Measurements from ENCODE around the gene LNX1.

The LNX1 gene

GRCh38 chr4:53532521-53532920, 58.8 kb downstream of the LNX1 start:
- no peak for DNase-seq

DNA sequence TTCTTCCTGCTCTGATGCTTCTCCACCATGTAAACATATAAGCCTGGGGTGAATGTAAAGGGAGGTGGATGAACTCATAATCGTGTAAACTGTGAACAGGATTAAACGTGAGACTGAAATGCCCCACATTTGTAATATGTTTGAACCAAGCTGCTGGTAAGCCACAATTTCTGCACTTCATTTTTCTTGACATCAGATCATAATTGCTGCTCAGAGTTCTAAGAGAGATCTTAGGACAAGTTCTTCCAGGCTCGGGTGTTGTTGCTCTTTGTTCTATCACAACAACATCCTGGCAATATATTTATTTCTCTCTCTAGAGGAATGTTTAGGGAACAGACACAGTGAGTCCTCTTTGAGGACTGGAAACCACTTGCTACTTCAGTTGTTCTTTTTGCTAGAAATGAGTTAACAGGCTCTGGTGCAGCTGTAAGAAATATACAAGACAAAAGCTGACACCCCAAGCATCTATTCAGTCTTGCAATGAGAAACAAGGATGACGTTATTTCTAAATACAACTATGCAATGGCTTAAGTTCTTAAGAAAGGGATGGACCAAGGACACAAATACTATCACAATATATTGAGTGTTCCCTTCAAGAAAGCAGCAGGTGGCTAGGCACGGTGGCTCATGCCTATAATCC, 59.6 kb downstream of the LNX1 start:
- no peak for DNase-seq

DNA sequence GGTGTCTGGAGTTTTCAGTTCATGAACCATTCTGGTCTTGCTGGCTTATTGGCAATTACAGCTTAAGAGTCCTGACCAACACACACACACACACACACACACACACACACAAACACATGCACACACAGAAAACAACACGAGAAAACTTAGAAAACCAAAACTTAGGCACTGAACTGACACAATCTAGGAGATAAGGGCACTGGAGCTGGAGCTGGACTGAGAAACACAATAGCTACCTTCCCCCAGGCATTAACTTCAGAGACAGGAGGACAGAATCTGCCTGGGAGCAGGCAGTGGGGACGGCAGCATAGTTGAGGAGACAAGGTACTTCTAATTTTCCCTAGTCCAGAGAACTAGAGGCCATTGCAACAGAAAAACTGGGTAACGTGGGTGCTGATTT, 62.3 kb downstream of the LNX1 start:
- DNase-seq, result no peak

GRCh38 chr4:53527930-53528329, 63.4 kb downstream of the LNX1 start:
- DNase-seq, result no peak

GRCh38 chr4:53527326-53527725, 64.0 kb downstream of the LNX1 start:
- no peak for DNase-seq

DNA sequence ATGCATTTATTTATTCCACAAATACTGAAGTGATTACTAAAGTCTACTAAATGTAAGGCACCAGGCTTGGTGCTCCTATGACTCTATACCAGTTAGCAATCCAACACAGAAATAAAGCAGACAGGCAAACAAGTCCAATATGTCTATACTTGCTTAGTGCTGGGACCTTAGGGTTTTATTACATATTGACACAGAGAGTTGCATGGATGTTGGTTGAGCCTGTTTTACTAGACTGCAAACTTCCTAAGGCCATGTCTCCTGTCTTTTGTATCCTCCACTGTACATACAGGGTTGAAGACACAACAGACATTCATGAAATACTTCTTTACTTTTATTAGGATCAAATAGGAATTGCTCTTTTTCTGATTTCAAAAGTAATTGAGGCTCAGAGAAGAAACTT, 69.0 kb downstream of the LNX1 start:
- no peak for DNase-seq

GRCh38 chr4:53520116-53520515, 71.2 kb downstream of the LNX1 start:
- no peak for DNase-seq

- no peak for DNase-seq
Observed at GRCh38 chr4:53518807-53519206, 72.5 kb downstream of the LNX1 start.

DNA sequence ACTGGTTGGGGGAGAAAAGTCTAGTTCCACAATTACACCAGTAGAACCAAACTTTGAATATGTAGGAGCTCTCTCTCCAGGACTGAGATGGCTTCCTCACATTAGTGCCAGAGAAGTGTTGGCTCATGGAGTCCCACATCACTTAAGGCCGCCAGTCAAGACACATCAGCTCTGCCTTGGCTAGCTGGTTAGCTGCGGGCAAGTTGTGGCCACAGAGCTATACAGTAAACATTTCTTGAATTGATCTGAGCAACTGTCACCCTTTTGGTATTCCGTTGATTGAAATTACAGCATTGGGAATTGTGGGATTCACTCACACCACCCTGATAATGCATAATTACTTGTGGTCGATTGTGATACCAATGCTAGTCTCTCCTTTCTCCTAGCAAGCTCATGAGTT, 76.2 kb downstream of the LNX1 start:
- no peak for DNase-seq

GRCh38 chr4:53514509-53514908, 76.8 kb downstream of the LNX1 start:
- no peak for DNase-seq

- no peak for DNase-seq
Observed at GRCh38 chr4:53512608-53513007, 78.7 kb downstream of the LNX1 start.

DNA sequence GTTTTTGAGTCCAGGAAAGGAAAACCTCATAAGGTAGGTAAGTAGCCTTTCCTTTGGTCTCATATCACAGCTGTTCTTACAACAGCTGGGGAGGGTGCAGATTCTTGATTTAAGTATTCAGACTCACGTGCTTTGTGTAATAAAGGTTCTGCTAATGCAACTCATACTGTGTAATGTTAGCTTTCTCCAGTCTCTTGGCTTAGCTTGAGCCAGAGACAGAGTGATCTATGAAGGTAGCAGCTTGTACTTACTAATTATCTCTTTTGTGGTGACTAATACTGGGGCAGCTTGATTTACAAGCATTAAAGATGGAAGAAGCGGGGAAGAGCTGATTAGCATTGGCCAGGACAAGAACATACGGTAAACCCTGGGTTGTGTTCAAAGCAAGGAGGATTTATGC, 80.3 kb downstream of the LNX1 start:
- DNase-seq, result no peak

GRCh38 chr4:53510321-53510720, 81.0 kb downstream of the LNX1 start:
- no peak for DNase-seq

DNA sequence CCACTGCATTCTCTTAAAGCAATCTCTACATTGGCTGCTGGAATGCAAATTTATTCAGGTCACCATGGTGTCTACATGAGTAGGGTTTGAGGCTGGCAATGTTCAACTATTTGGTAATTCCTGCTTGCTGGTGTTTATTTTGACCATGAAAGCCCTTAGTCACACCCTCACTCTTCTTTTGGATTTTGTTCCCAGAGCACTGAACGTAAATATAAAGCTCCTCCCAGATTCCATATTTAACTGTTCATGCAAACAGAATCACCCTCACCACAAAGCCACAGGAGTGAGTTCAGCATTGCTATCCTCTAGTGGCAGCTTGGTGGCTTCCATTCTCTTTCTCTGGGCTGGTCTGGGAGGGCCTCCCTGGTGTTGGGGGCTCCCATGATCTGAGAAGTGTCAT, 82.8 kb downstream of the LNX1 start:
- DNase-seq, result no peak

GRCh38 chr4:53507671-53508286, 83.5 kb downstream of the LNX1 start:
- DNase-seq, result no peak

GRCh38 chr4:53507058-53507457, 84.2 kb downstream of the LNX1 start:
- DNase-seq, result no peak

- DNase-seq, result no peak
Observed at GRCh38 chr4:53505947-53506346, 85.3 kb downstream of the LNX1 start.

DNA sequence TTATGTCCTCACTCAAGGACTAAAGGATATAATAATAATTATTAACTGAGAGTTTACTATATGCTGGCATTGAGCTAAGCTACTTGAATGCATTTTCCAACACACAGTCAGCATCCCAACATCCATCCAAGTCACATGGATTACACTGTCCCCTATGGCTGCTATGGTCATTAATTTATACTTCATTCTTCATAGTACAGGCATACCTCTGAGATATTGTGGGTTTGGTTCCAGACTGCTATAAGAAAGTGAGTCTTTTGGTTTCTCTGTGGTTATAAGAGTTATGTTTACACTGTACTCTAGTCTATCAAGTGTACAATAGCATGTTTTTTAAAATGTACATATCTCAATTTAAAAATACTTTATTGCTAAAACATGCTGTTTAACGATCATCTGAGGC, 89.2 kb downstream of the LNX1 start:
- DNase-seq, result no peak

- no peak for DNase-seq
Observed at GRCh38 chr4:53501561-53501960, 89.7 kb downstream of the LNX1 start.

DNA sequence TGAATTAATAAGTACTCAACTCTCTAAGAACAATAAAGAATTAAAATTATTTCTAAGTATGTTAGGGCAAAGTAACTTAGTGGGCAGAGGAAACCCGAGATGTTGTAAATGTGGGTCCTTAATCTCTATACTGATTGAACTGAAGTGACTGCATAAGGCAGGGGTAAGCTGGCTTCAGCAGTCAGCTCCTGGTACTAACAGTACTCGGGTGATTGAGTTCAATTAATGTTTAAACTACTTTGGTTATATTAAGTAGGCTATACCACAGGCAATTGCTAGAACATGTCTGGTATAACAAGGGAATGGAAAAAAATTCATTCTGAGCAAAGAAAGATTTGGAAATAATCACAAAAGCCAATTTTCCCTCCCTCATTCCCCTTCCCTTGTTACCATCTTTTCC, 90.7 kb downstream of the LNX1 start:
- DNase-seq, result no peak

- no peak for DNase-seq
Observed at GRCh38 chr4:53499791-53500190, 91.5 kb downstream of the LNX1 start.

GRCh38 chr4:53498706-53499105, 92.6 kb downstream of the LNX1 start:
- DNase-seq, result no peak

DNA sequence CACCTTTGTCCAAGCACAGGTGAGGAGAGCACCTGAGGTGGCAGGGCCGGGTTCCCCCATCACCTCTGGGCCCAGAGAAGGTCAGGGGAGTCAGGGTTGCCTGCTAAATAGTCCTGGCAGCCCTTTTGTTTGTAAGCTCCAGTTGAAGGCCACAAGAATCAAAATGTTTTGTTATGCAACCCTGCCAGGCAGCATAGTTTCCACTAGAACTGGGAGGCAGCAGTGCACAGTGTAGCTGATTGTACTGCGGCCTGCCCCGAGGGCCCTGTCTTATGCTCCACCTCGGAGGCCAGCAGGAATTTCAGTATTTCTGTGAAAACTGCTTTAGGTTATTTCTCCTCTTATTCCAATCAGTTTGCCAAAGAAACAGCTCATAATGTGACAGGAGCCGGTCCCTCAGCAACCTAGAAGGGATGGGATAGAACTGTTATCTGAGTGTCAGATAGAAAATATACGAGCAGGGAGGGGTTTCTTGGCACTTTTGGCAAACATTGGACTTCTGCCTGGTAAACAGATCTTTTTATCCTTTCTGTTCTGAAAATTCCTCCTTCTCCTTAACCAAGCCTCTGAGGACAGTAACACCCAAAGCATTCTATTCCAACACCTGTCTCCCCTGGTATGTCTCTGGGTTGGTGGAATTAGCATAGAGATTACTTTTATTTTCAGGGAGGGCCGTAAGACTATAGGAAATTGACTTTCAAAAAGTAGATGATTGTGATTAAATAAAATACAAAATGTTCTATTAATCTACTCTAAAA, 93.6 kb downstream of the LNX1 start:
- no peak for DNase-seq

DNA sequence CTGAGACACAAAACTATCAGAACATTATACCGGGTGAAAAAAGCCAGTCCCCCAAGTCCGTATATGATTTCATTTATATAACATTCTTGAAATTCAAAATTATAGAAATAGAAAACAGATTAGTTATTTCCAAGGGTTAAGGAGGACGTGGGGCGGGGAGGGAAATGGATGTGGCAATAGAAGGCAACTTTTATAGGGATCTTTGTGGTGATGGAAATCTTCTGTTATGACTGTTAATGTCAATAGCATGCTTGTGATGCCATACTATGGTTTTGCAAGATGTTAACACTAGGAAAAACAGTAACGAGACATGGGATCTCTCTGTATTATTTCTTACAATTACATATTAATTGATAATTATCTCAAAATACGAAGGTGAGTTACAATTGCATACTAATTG, 96.4 kb downstream of the LNX1 start:
- DNase-seq, result no peak

Data from COR-L47 (cell line).